Sigmoid colon (tissue), 7 donors: ENCODE results near the gene LRPPRC. TPM values are rescaled to one million over a fixed set of nuclear protein-coding genes. Genes with fewer than 3 reads are reported as not detected.

Experiments used
- DNase-seq: peaks from one replicate; pipeline ENCODE4 v3.0.0-alpha.2; 2019
- H3K27ac ChIP-seq, 4 donors: fragments of 200-600 bp; sonication (generic); one replicate each; pipeline ENCODE4 v1.5.1; 2016 to 2019; ENCODE audit warnings: mild to moderate bottlenecking in 1 of 4
- H3K27me3 ChIP-seq, 3 donors: fragments of 200-600 bp; sonication (generic); one replicate each; pipeline ENCODE4 v1.5.1; 2019; ENCODE audit warnings: mild to moderate bottlenecking in 1 of 3
- H3K36me3 ChIP-seq, 4 donors: fragments of 200-600 bp; sonication (generic); one replicate each; pipeline ENCODE4 v1.5.1; 2016 to 2019
- H3K4me1 ChIP-seq, 4 donors: fragments of 200-600 bp; sonication (generic); one replicate each; pipeline ENCODE4 v1.5.1; 2017 to 2019
- H3K4me3 ChIP-seq, 4 donors: fragments of 200-600 bp; sonication (generic); one replicate each; pipeline ENCODE4 v1.5.1; 2017 to 2019; ENCODE audit warnings: mild to moderate bottlenecking in 2 of 4, moderate library complexity in 1 of 4
- H3K9me3 ChIP-seq, 4 donors: fragments of 200-600 bp in 3 of 4; sonication (generic) in 3 of 4; one replicate each; pipeline versions ENCODE4 v1.5.1 to v1.6.1; 2013 to 2019
- CTCF ChIP-seq, 4 experiments: fragments of 450-650 bp in 3 of 4; fragments of 200-600 bp in 1 of 4; IDR thresholded peaks; one replicate each; pipeline ENCODE4 v1.5.1; 2016 to 2019; ENCODE audit warnings: antibody characterized with exemption in 4 of 4, mild to moderate bottlenecking in 3 of 4, moderate library complexity in 2 of 4
- EP300 ChIP-seq, 4 donors: sonication (generic); formaldehyde crosslinking; IDR thresholded peaks; one replicate each; pipeline ENCODE4 v1.6.1; 2017; ENCODE audit warnings: antibody characterized with exemption in 4 of 4
- POLR2A ChIP-seq, 2 donors: fragments of 450-650 bp; IDR thresholded peaks; one replicate each; pipeline ENCODE4 v1.6.1; 2016; ENCODE audit warnings: antibody characterized with exemption in 2 of 2, mild to moderate bottlenecking in 2 of 2, moderate library complexity in 2 of 2
- POLR2AphosphoS5 ChIP-seq, 4 donors: sonication (generic); formaldehyde crosslinking; IDR thresholded peaks; one replicate each; pipeline ENCODE4 v1.6.1; 2017; ENCODE audit warnings: antibody characterized with exemption in 4 of 4
- WGBS, 2 donors: extraction: QIAGEN DNeasy Blood & Tissue Kit; methylation state at CpG; one replicate each; pipeline ENCODE4 v1.1.7; 2013; 5-methylcytosine and 5-hydroxymethylcytosine counted together
- intact Hi-C: fragments of 100-400 bp; cut with DNase I; formaldehyde crosslinking; loops from one replicate; pipeline ENCODE4 v1.15.1; 2023
- polyA plus RNA-seq, 3 donors: library from polyadenylated mRNA; stranded (reverse); fragments of 200-250 nt; gene quantifications; one replicate each; pipeline ENCODE4 v1.2.3, GENCODE V29; 2013
- total RNA-seq, 4 donors: library from RNA; depleted of rRNA; stranded (reverse); fragments of >200 nt; gene quantifications; one replicate each; pipeline ENCODE4 v1.1.0, GENCODE V29; 2016
- donor health status: healthy with polysubstance abuse.
- donor health status: Bipolar disorder and iron deficiency.
- donor health status: healthy.

The LRPPRC gene
- total and polyA plus RNA-seq, 7 donors = 22.2 to 65.7 (median 49.7) TPM

- intact Hi-C loops = no loop called here
Observed at GRCh38 chr2:43852196-43852730, 143.5 kb downstream of the LRPPRC start.

GRCh38 chr2:43851011-43851980 lies 144.5 kb downstream of the LRPPRC start:
- TF ChIP-seq EP300 (IDR thresholded peaks at IDR 0.05) (no peak), CTCF (IDR thresholded peaks at IDR 0.05) (no peak), POLR2AphosphoS5 (IDR thresholded peaks at IDR 0.05) (no peak), POLR2A (IDR thresholded peaks at IDR 0.05) (no peak)
- Histone ChIP-seq H3K4me1 (no peaks in the 10 kb centered on the region), H3K27ac (no peak overlapping the region), H3K36me3 (no peaks in the 10 kb centered on the region), H3K27me3 (peaks cover 5 to 42% (median 25%) of the 10 kb centered on the region in 3 donors), H3K9me3 (no peaks in the 10 kb centered on the region), H3K4me3 (no peak overlapping the region)
- 94 to 95% methylated on average over 20 of the region's 20 CpGs for WGBS, 2 donors
- DNase-seq = no peak
- intact Hi-C loops = no loop called here

More at GRCh38 chr2:43852196-43852730, 143.5 kb downstream of the LRPPRC start:
- H3K36me3 ChIP-seq = no peaks in the 10 kb centered on the region
- no peak overlapping the region for H3K27ac ChIP-seq
- H3K27me3 ChIP-seq = peaks cover 5 to 50% (median 25%) of the 10 kb centered on the region in 3 donors
- no peak overlapping the region for H3K4me3 ChIP-seq
- WGBS, 2 donors = 94 to 97% methylated on average over 21 of the region's 21 CpGs
- TF ChIP-seq POLR2AphosphoS5 (IDR thresholded peaks at IDR 0.05) = no peak
- TF ChIP-seq POLR2A (IDR thresholded peaks at IDR 0.05) = no peak
- no peak for TF ChIP-seq CTCF (IDR thresholded peaks at IDR 0.05)
- no peak for TF ChIP-seq EP300 (IDR thresholded peaks at IDR 0.05)
- H3K9me3 ChIP-seq = no peaks in the 10 kb centered on the region
- H3K4me1 ChIP-seq = no peaks in the 10 kb centered on the region
- no peak for DNase-seq

- H3K4me1 ChIP-seq = no peaks in the 10 kb centered on the region
- no peak overlapping the region for H3K27ac ChIP-seq
- H3K9me3 ChIP-seq = no peaks in the 10 kb centered on the region
- no peak for DNase-seq
- no peak overlapping the region for H3K4me3 ChIP-seq
- no peaks in the 10 kb centered on the region for H3K36me3 ChIP-seq
- WGBS, 2 donors = 73 to 88% methylated on average over 1 of the region's 1 CpG
- TF ChIP-seq CTCF (IDR thresholded peaks at IDR 0.05) = no peak
- TF ChIP-seq EP300 (IDR thresholded peaks at IDR 0.05) = no peak
- no peak for TF ChIP-seq POLR2AphosphoS5 (IDR thresholded peaks at IDR 0.05)
- TF ChIP-seq POLR2A (IDR thresholded peaks at IDR 0.05) = no peak
- H3K27me3 ChIP-seq = peaks cover 0 to 15% (median 9%) of the 10 kb centered on the region in 3 donors
- intact Hi-C loops = no loop called here
Observed at GRCh38 chr2:43848214-43848613, 147.6 kb downstream of the LRPPRC start.

- Histone ChIP-seq H3K27me3 (no peaks in the 10 kb centered on the region), H3K4me1 (no peaks in the 10 kb centered on the region), H3K27ac (no peak overlapping the region), H3K36me3 (no peaks in the 10 kb centered on the region), H3K9me3 (no peaks in the 10 kb centered on the region), H3K4me3 (no peak overlapping the region)
- 90 to 96% methylated on average over 5 of the region's 5 CpGs for WGBS, 2 donors
- no peak for DNase-seq
- intact Hi-C loops = no loop called here
- TF ChIP-seq POLR2A (IDR thresholded peaks at IDR 0.05) = no peak
- TF ChIP-seq EP300 (IDR thresholded peaks at IDR 0.05) = no peak
- TF ChIP-seq CTCF (IDR thresholded peaks at IDR 0.05) = no peak
- no peak for TF ChIP-seq POLR2AphosphoS5 (IDR thresholded peaks at IDR 0.05)
Observed at GRCh38 chr2:43846140-43846793, 149.5 kb downstream of the LRPPRC start.
